ENCODE data around the gene AMPD1. TPM values are rescaled to one million over a fixed set of nuclear protein-coding genes. Genes with fewer than 3 reads are reported as not detected.

AMPD1 gene
- polyA plus RNA-seq, 1 of the 3 experiments (the other 2 are of a cell fraction) = not detected

GRCh38 chr1:114671939-114672275, 23.4 kb downstream of the AMPD1 start:
- H3K27me3 ChIP-seq (ENCODE audit: insufficient read depth) = peaks cover 20% of the 10 kb centered on the region
- no peak overlapping the region for H3K4me2 ChIP-seq
- no peaks in the 10 kb centered on the region for H3K36me3 ChIP-seq (replicated peaks in 1 of 2; ENCODE audit: control insufficient read depth in 1 of 2, insufficient read depth in 2 of 2, low read length in 1 of 2)
- H3K9ac ChIP-seq = no peak overlapping the region
- H3K4me1 ChIP-seq (ENCODE audit: control insufficient read depth in 1 of 2, insufficient read depth in 2 of 2, low read depth in 1 of 2, low read length in 1 of 2) = peaks cover 0 to 9% of the 10 kb centered on the region in 2 experiments; a peak in 1 of 4 replicates
- no peaks in the 10 kb centered on the region for H3K79me2 ChIP-seq (ENCODE audit: insufficient read depth)
- H3K9me2 ChIP-seq = no peaks in the 10 kb centered on the region
- H2AFZ ChIP-seq (ENCODE audit: low read depth) = no peak overlapping the region
- WGBS (ENCODE audit: low lambda C conversion rate) = 52% methylated on average over 7 of the region's 7 CpGs
- POLR2A ChIA-PET = no interaction called here
- TF ChIP-seq YY1 (IDR thresholded peaks at IDR 0.05; ENCODE audit: low read depth) (no peak), TCF12 (IDR thresholded peaks at IDR 0.05) (no peak), MAX (IDR thresholded peaks at IDR 0.05; ENCODE audit: low read depth) (no peak)
- no peaks in the 10 kb centered on the region for H3K9me3 ChIP-seq
- no peak for DNase-seq
- no peaks in the 10 kb centered on the region for H3F3A ChIP-seq (replicated peaks; ENCODE audit: insufficient read depth)
- CTCF ChIA-PET = interaction anchor here (0.8 to 1.5 kb wide), 8 partner anchors 16 to 694 kb away, joined by 3 to 11 read pairs (median 4); no protein-coding TSS in a partner anchor
- H3K27ac ChIP-seq (ENCODE audit: low read depth in 2 of 2, low read length in 1 of 2) = no peak overlapping the region
- H4K20me1 ChIP-seq (ENCODE audit: insufficient read depth) = no peaks in the 10 kb centered on the region
- no peak overlapping the region for H3K4me3 ChIP-seq (ENCODE audit: low read depth in 2 of 2, low read length in 1 of 2)

GRCh38 chr1:114671011-114671938, 24.1 kb downstream of the AMPD1 start:
- ChIA-PET POLR2A (no interaction called here), CTCF (interaction anchor here (0.6 to 1.5 kb wide), 10 partner anchors 15 to 694 kb away, joined by 3 to 11 read pairs (median 4); no protein-coding TSS in a partner anchor)
- H3K4me1 ChIP-seq (ENCODE audit: control insufficient read depth in 1 of 2, insufficient read depth in 2 of 2, low read depth in 1 of 2, low read length in 1 of 2) = peaks cover 0 to 9% of the 10 kb centered on the region in 2 experiments; a peak in 1 of 4 replicates
- no peaks in the 10 kb centered on the region for H3K9me2 ChIP-seq
- H3K79me2 ChIP-seq (ENCODE audit: insufficient read depth) = no peaks in the 10 kb centered on the region
- 50% methylated on average over 9 of the region's 9 CpGs for WGBS (ENCODE audit: low lambda C conversion rate)
- H3K4me3 ChIP-seq (ENCODE audit: low read depth in 2 of 2, low read length in 1 of 2) = 0 out of 4 replicates have a peak overlapping the region, but pooled peaks of 1 of the 2 experiments have one; percentile 10
- H3F3A ChIP-seq (replicated peaks; ENCODE audit: insufficient read depth) = no peaks in the 10 kb centered on the region
- H3K4me2 ChIP-seq = no peak overlapping the region
- H3K36me3 ChIP-seq (replicated peaks in 1 of 2; ENCODE audit: control insufficient read depth in 1 of 2, insufficient read depth in 2 of 2, low read length in 1 of 2) = no peaks in the 10 kb centered on the region
- no peak overlapping the region for H3K27ac ChIP-seq (ENCODE audit: low read depth in 2 of 2, low read length in 1 of 2)
- DNase-seq = peak; percentile 29
- H2AFZ ChIP-seq (ENCODE audit: low read depth) = no peak overlapping the region
- H4K20me1 ChIP-seq (ENCODE audit: insufficient read depth) = no peaks in the 10 kb centered on the region
- no peaks in the 10 kb centered on the region for H3K9me3 ChIP-seq
- H3K27me3 ChIP-seq (ENCODE audit: insufficient read depth) = peaks cover 17% of the 10 kb centered on the region
- no peak overlapping the region for H3K9ac ChIP-seq
- TF ChIP-seq SMC3 (IDR thresholded peaks at IDR 0.05; ENCODE audit: low read depth, low read length) (0 out of 2 replicates have a peak, but pooled peaks have one; percentile 18), NRF1 (IDR thresholded peaks at IDR 0.05; ENCODE audit: low read depth, low read length) (no peak), FOXM1 (IDR thresholded peaks at IDR 0.05; ENCODE audit: low read depth) (no peak), CTCF (IDR thresholded peaks at IDR 0.05) (peak; percentile 60), ZBTB33 (IDR thresholded peaks at IDR 0.05; ENCODE audit: borderline replicate concordance, low read depth) (no peak), FOXJ3 (CRISPR knock-in tag; IDR thresholded peaks at IDR 0.05) (no peak), MEF2A (IDR thresholded peaks at IDR 0.05; ENCODE audit: borderline replicate concordance, low read depth) (no peak), EZH2phosphoT487 (IDR thresholded peaks at IDR 0.05; ENCODE audit: borderline replicate concordance, low read depth) (no peak), ELF1 (IDR thresholded peaks at IDR 0.05) (no peak), TEAD4 (IDR thresholded peaks at IDR 0.05; ENCODE audit: borderline replicate concordance, insufficient read depth) (no peak), GATA2 (CRISPR knock-in tag; IDR thresholded peaks at IDR 0.05) (no peak), USF1 (IDR thresholded peaks at IDR 0.05; ENCODE audit: borderline replicate concordance, low read depth) (no peak), REST (IDR thresholded peaks at IDR 0.05; ENCODE audit: low read depth, low read length) (no peak)
